Measurements from ENCODE around the gene NADK.
"Not testable (repeated sequence)": the region's sequence is repeated elsewhere in the genome, so short reads cannot be mapped to it uniquely, and the experiment has no call there.

NADK gene

DNA sequence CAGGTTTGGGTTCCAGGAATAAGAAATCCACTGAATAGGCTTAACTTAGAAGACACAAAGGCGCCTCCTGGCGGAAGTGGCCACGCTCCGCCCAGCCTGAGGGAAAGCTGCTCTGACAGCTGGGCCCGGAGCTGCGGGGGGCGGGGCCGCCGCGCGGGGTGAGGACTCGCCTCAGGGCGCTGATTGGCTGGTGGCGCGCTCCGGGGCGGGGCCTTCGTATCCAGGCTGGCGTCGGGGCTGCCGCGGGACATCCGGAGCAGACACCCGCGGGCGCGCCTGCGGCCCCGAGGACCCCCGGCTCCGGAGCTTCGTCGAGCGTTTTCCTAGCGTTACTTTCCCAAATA is 31.7 kb downstream of the NADK start:
- not testable (repeated sequence) for DNase-seq (ENCODE audit: low read depth in 2 of 2)

DNA sequence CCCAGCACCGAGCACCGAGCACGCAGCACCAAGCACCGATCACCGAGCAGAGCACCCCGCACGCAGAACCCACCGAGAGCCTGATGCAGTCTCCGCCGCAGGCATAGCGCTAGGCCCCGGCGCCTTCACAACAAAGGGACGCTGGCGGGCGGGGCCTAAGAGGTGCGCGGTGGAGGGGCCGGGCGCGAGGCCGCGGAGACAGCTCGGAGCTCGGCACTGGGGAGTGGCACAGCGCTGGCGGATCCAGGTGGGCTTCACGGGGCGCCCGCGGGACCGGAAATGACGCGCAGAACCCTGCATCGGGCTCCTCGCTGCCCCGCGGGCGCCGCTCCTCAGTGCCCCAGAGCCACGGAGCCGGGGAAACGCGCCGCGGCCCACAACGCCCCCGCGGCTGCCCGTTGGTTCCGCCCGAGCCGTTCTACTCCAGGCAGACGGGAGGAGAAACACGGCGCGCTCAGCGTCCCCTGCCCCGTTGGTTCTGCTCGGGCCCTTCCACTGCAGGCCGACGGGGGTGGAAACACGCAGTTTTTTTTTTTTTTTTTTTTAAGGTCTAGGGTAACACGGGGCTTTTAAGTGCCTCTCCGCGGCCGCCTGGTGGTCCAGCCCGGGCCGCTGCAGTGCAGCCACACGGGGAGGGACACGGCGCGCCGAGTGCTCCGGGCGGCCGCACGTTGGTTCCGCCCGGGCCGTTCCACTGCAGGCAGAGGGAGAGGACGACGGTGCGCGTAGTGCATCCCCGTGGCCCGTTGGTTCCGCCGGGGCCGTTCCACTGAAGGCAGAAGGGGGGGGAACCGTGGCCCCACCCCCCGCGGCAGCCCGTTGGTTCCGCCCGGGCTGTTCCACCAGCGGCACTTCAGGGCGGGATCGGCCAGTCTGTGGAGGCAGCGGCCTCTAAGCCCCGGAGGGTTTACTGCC is 32.4 kb downstream of the NADK start:
- peak; percentile 84 to 94 for DNase-seq (ENCODE audit: low read depth in 2 of 2)

GRCh38 chr1:1742529-1742928 is 35.7 kb downstream of the NADK start:
- not testable (repeated sequence) for DNase-seq (ENCODE audit: low read depth in 2 of 2)

GRCh38 chr1:1741013-1741412 is 37.3 kb downstream of the NADK start:
- DNase-seq (ENCODE audit: low read depth in 2 of 2), result not testable (repeated sequence)

DNA sequence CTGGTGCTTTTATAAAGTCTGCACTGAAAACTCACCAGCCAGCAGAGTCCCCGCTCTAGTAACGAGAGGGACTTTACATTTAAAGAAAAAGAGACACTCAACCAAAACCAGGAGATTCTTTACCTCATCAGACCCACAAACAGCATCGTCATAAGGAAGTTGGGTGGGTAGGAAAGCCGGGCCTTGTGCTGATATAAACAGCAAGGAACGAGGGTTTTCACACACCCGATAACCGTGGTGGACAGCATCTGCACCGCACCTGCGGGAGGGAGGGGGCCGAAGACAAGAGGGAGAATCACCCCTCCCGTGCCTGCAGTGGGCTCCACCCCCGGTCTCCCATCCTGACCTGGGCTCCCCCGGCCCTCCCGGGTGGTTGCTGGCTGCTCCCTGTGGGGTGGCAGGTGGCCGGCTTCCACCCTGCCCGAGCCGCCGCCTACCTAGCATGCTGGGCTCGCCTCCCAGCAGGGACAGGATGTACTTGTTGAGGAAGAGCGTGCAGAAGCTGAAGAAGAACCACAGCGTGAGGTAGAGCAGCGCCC is 39.4 kb downstream of the NADK start:
- DNase-seq (ENCODE audit: low read depth in 2 of 2), result not testable (repeated sequence)

DNA sequence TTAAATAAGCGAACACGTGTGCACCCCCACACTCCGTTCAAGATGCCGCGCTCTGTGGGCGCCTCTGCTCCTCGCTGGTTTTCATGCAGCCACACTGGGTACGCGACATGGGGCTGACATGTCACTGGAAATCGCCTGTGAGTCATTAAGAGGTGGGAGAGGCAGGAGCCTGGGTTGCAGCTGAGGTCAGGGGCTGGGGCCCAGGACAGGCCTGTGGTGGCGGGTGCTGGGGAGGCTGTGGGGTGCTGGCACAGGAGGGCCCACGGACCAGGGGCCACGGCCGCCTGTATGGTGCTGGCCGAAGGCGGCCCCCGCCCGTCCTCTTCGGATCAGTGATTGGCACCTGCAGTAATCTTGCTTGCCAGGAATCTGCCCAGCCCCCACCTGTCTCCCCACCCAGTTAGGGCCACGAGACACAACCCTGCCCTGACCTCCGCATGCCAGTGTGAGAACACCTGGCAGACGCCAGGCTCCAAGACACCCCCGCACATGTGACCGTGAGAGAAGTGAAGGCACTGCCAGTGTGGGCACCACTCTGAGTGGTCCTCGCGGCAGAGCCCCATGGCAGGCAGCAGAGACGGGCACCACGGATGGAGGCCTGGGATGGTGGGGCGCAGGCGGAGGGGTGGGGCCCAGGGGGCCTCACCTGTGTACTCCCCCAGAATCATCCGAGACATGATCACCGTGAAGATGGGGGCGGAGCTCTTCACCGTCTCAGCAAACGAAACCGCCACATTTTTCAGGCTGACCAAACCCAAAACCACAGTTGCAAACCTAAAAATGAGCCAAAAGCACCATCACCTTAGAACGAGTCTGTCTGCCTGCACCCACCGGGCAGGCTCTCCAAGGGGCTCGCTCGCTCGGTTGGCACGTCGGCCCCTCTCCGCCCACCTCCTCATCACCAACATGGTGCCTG is 40.3 kb downstream of the NADK start:
- DNase-seq (ENCODE audit: low read depth in 2 of 2), result not testable (repeated sequence)

DNA sequence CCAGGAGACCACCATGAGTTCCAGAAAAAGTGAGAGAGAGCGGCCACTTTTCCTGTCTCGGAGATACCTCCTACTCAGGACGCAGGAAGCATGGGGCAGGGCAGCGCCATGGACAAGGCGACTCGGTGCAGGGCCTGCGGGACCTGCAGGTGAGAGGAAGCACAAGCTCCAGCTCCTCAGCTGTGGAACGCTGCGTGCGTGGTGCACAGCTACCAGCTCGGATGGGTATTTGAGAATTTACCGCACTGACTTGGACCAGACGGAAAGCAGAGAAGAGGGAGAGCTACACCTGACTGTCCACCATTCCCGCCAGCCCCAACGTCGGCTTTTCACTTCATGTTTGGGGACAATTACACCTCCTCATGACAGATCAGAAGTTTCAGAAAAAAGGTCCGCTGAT is 45.9 kb downstream of the NADK start:
- no peak for DNase-seq (ENCODE audit: low read depth in 2 of 2)

GRCh38 chr1:1730870-1731269 is 47.4 kb downstream of the NADK start:
- DNase-seq (ENCODE audit: low read depth in 2 of 2), result no peak

- DNase-seq (ENCODE audit: low read depth in 2 of 2), result not testable (repeated sequence)
Observed at GRCh38 chr1:1730230-1730629, 48.0 kb downstream of the NADK start.

- not testable (repeated sequence) for DNase-seq (ENCODE audit: low read depth in 2 of 2)
Observed at GRCh38 chr1:1729116-1729816, 49.0 kb downstream of the NADK start.

DNA sequence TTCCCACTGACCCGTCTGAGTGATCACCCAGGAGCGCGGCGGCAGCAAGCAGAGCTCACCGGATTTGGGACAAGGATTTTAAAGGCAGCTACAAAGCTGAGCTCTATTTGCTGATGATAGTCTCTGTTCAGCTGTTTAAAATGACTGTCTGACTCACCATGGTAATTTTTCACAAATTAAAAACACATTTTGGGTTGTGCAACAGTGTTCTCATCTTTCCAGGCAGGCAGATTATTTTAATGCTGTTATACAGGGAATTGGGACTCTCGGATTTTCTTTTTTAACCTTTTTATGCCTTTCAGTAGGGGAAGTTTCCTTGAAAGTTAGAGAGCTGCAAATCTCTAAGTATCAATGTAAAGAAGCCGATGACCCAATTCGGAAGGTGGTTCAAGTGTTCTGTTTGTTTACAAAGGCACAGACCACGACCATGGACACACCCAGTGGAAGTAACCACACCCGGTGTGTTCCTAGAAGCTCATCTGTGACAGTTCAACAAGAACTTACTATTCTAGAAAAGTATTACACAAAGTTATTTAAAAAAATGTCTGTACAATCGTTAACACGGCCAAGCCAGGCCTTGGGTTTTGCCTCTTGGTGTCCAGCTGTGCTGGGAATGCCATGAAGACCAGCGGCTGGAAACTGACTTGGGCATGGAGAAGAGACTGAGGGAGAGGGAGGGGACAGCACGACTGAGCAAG is 49.8 kb downstream of the NADK start:
- DNase-seq (ENCODE audit: low read depth in 2 of 2), result not testable (repeated sequence)

GRCh38 chr1:1727131-1727651 is 51.1 kb downstream of the NADK start:
- DNase-seq (ENCODE audit: low read depth in 2 of 2), result not testable (repeated sequence)

DNA sequence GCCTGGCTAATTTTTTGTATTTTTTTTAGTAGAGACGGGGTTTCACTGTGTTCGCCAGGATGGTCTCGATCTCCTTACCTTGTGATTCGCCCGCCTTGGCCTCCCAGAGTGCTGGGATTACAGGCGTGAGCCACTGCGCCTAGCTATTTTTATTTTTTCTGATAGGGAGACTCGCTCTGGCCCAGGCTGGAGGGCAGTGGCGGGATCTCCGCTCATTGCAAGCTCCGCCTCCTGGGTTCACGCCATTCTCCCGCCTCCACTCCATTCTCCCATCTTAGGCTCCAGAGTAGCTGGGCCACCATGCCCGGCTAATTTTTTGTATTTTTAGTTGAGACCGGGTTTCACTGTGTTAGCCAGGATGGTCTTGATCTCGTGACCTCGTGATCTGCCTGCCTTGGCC is 52.2 kb downstream of the NADK start:
- not testable (repeated sequence) for DNase-seq (ENCODE audit: low read depth in 2 of 2)

GRCh38 chr1:1724035-1724864 is 54.0 kb downstream of the NADK start, which contains the start of gene CDK11A:
Gene CDK11A (minus strand): TSS chr1:1724357. CDS start chr1:1722818, 1,539 bp downstream.
- peak; percentile 82 to 95 for DNase-seq (ENCODE audit: low read depth in 2 of 2)

GRCh38 chr1:1721201-1721600 is 57.1 kb downstream of the NADK start:
- no peak for DNase-seq (ENCODE audit: low read depth in 2 of 2)

DNA sequence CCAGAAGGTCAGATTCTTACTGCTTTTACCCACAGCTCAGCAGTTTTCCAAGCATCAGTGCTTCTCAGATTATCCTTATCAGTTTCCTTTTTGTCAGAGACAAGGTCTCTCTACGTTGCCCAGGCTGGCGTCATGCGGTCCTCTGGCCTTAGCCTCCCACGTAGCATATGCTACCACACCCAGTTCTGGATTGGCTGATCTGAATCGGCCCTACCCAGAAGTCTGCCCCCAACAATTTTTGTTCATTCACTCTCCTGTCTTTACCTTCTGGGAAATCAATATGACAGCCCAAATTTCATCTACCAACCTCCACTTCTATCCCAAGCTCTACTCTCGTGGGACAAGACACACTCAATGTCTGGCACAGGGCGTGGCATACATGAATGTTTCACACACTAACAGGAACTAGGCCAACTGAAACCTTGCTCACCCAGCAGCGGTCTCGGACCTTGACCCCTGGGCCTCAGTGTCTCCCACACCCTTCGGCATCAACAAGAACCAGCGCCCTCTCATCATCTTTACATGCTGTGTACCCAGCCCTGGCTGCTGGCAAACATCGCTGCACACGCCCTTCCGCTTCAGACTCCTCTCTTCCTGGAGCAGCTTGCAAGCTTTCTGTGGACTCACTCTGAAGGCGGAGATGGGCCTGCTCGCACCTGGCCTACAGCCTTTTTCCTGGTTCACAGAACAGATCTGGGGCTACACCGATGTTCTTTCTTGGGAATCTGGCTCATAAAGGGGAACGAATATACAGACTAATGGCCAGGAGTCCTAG is 63.0 kb downstream of the NADK start:
- DNase-seq (ENCODE audit: low read depth in 2 of 2), result not testable (repeated sequence)

- not testable (repeated sequence) for DNase-seq (ENCODE audit: low read depth in 2 of 2)
Observed at GRCh38 chr1:1707897-1708296, 70.4 kb downstream of the NADK start.

DNA sequence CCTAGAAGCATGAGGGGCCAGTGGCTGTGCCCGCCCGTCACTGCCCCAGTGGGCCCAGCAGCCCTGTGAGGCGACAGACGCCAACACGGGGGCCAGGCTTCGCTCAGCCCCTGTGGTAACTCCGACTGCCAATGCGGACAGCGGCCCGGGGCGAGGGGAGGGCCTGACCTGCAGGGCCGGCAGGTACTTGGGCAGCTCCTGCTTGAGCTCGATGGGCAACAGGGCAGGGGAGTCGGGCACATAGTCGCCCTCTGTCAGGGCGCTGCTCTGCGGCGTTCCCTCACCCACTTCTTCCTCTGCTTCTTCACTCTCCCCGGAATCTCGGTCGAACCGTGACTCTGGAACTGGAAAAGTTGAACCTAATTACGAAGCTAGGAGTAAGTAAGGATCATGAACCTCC is 71.0 kb downstream of the NADK start:
- DNase-seq (ENCODE audit: low read depth in 2 of 2), result not testable (repeated sequence)

DNA sequence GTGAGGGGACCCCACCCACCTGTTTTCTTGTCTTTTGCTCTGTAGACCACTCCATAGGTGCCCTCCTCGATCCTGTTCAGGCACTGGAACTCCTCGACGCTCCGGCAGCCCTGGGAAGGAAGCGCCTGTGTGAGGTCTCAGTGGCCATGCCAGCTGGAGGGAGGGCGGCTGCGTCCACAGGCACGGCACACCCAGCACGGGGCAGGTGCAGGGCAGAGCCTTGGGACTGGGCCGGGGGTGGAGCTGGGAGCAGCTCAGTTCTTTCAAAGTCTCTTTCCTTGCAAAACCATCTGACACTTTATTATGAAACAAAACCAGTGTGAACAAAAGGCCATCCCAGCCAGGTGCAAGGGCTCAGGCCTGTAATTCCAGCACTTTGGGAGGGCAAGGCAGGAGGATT is 72.6 kb downstream of the NADK start:
- not testable (repeated sequence) for DNase-seq (ENCODE audit: low read depth in 2 of 2)
